ENCODE results near the gene UPB1.

DNA sequence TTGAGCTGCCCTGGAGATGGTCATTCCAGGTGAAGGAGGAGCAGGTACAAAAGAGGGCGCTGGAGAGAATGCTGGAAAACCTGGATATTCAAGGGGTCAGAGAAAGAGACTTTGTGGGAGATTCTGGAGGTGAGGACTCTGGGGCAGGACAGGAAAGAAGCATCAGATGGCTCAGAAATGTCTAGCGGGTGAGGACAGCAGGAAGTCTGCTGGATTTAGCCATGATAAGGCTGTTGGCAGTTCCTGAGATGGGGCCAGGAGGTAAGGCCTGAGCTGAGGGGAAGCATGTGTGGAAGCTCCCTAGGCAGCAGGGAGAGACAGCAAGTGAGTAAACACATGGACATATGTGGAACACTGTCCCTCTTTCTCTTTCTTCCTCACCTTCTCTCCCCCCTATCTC is 1.5 kb downstream of the UPB1 start:
- TF ChIP-seq, protein P1, sequence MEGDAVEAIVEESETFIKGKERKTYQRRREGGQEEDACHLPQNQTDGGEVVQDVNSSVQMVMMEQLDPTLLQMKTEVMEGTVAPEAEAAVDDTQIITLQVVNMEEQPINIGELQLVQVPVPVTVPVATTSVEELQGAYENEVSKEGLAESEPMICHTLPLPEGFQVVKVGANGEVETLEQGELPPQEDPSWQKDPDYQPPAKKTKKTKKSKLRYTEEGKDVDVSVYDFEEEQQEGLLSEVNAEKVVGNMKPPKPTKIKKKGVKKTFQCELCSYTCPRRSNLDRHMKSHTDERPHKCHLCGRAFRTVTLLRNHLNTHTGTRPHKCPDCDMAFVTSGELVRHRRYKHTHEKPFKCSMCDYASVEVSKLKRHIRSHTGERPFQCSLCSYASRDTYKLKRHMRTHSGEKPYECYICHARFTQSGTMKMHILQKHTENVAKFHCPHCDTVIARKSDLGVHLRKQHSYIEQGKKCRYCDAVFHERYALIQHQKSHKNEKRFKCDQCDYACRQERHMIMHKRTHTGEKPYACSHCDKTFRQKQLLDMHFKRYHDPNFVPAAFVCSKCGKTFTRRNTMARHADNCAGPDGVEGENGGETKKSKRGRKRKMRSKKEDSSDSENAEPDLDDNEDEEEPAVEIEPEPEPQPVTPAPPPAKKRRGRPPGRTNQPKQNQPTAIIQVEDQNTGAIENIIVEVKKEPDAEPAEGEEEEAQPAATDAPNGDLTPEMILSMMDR (IDR thresholded peaks at IDR 0.05), result no peak
- no peak for TF ChIP-seq POLR2A (IDR thresholded peaks at IDR 0.05)
